GM06990 (cell line): ENCODE data around the gene TM4SF20.

Experiments
- DNase-seq: peaks from one replicate; pipeline ENCODE4 v3.0.0-alpha.2; 2011; ENCODE audit not compliant: insufficient read length; ENCODE audit errors: extremely low read depth
- H3K27me3 ChIP-seq: replicated peaks from 2 replicates; pipeline ENCODE4 v1.6.0; 2011; ENCODE audit warnings: low read length; ENCODE audit not compliant: control insufficient read depth, insufficient read depth
- H3K36me3 ChIP-seq: 2 replicates; pipeline ENCODE4 v1.5.1; 2011; ENCODE audit warnings: low read length; ENCODE audit not compliant: control insufficient read depth, insufficient read depth
- H3K4me3 ChIP-seq: replicated peaks from 2 replicates; pipeline ENCODE4 v1.5.1; 2011; ENCODE audit warnings: low read depth, mild to moderate bottlenecking, control low read depth, low read length
- CTCF ChIP-seq: IDR thresholded peaks from 2 replicates; pipeline ENCODE4 v1.5.1; 2011; ENCODE audit warnings: low read length, control low read depth, mild to moderate bottlenecking, inconsistent platforms; ENCODE audit not compliant: insufficient read depth, poor library complexity, severe bottlenecking

The TM4SF20 gene

DNA sequence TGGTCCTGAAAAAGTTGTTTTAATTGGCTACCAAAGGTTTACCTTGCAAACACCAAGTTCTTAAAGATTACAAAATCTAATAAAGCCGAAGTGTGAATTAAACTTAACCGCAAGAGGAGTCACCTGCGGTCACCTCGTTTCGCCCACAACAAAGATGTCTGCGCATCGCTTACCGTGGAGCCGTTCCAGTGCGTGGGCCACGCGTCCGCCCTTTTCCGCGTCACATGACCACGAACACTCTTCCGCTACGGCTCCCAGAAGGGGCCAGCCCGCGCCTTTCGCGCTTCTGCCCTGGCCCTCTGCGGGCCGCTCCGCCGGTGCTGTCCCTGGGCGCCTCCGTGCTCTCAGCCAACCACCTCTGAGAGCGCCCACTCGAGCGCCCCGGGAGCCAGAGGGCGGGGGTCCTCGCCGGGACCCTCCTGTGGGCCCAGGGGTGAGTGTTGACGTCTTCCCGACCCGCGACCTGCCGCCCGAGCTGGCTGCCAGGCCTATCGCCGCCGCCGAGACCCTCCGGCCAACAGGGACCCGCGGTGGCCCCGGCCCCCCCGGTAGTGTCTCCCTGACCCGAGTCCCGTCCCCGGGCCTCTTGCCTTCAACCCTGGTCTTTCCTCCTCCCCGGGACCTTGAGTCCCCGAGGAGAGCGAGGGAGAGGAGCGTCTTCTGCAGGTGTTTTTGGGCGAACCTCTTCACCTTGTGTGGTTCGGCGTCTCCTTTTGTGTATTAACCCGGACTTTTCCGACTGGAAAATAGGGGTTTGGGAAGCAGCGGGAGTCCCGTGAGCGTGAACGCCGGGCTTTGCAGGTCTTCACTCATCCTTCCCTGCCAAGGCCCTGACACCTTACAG, 53.9 kb downstream of the TM4SF20 start, which contains the start of gene MFF:
Gene MFF (plus strand): TSS at position 257 of the 844 bp plus-strand sequence. CDS start 5,415 bp downstream, outside the sequence.
- peak; percentile 49 for TF ChIP-seq CTCF

GRCh38 chr2:227324642-227324994, 54.5 kb downstream of the TM4SF20 start:
- Histone ChIP-seq H3K27me3 (no peaks in the 10 kb centered on the region), H3K4me3 (peak overlapping the region; percentile 90), H3K36me3 (no peaks in the 10 kb centered on the region; the same call in 1 of the 2 replicates)
- no peak for TF ChIP-seq CTCF
- DNase-seq, result no peak

More for the DNA sequence above, 53.9 kb downstream of the TM4SF20 start, which contains the start of gene MFF:
- Histone ChIP-seq H3K27me3 (no peaks in the 10 kb centered on the region), H3K4me3 (peak within 1 kb of the TSS; percentile 90), H3K36me3 (no peaks in the 10 kb centered on the region; the same call in 1 of the 2 replicates)
- DNase-seq, result peak; percentile 91

- TF ChIP-seq CTCF, result no peak
- no peak for DNase-seq
These were observed 55.3 kb downstream of the TM4SF20 start for GRCh38 chr2:227323818-227324217.

GRCh38 chr2:227322530-227323205, 56.4 kb downstream of the TM4SF20 start:
- TF ChIP-seq CTCF, result no peak
- Histone ChIP-seq H3K36me3 (no peaks in the 10 kb centered on the region), H3K4me3 (no peak overlapping the region), H3K27me3 (no peaks in the 10 kb centered on the region)
- no peak for DNase-seq

More at GRCh38 chr2:227323818-227324217, 55.3 kb downstream of the TM4SF20 start:
- Histone ChIP-seq H3K36me3 (no peaks in the 10 kb centered on the region; the same call in 1 of the 2 replicates), H3K27me3 (no peaks in the 10 kb centered on the region), H3K4me3 (no peak overlapping the region)

DNA sequence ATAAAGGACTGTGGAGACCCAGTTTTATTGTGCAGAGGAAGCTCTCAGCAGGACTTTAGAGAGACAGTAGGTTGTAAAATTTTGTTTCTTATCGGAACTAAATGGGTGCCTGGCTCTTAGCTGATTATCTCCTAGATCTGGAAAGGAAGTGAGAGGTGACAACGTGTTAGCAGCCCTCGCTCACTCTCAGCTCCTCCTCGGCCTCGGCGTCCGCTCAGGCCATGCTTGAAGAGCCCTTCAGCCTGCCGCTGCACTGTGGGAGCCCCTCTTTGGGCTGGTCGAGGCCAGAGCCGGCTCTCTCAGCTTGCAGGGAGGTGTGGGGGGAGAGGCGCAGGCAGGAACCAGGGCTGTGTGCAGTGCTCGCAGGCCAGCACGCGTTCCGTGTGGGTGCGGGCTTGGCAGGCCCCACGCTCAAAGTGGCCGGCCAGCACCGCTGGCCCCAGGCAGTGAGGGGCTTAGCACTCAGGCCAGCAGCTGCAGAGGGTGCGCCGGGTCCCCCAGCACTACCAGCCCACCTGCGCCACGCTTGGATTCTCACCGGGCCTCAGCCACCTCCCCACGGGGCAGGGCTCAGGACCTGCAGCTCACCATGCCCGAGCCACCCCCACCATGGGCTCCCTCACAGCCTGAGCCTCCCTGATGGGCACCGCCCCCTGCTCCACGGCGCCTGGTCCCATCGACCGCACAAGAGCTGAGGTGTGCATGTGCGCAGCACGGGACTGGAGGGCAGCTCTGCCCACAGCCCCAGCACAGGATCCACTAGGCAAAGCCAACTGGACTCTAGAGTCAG, 58.6 kb downstream of the TM4SF20 start:
- no peaks in the 10 kb centered on the region for H3K36me3 ChIP-seq
- no peak for TF ChIP-seq CTCF
- DNase-seq, result no peak
- H3K27me3 ChIP-seq, result no peaks in the 10 kb centered on the region
- H3K4me3 ChIP-seq, result no peak overlapping the region
